PFSK-1 (cell line): Measurements from ENCODE around the gene GJA5.

Experiments used
- FOXP2 ChIP-seq: optimal IDR thresholded peaks from 2 replicates; pipeline ENCODE3; 2011; ENCODE audit warnings: borderline replicate concordance, control low read depth, inconsistent platforms; ENCODE audit not compliant: insufficient read depth; ENCODE audit errors: extremely low read length, extremely low read depth
- POLR2AphosphoS5 ChIP-seq: IDR thresholded peaks from 2 replicates; pipeline ENCODE4 v1.6.1; 2012; ENCODE audit warnings: low read depth, mild to moderate bottlenecking, control low read depth, low read length, moderate library complexity
- SIN3A ChIP-seq: IDR thresholded peaks from 2 replicates; pipeline ENCODE4 v1.6.1; 2012; ENCODE audit warnings: mild to moderate bottlenecking, low read length, moderate library complexity, borderline replicate concordance; ENCODE audit not compliant: insufficient read depth
- TAF1 ChIP-seq: IDR thresholded peaks from 2 replicates; pipeline ENCODE4 v1.6.1; 2012; ENCODE audit warnings: low read length, control low read depth, borderline replicate concordance; ENCODE audit not compliant: insufficient read depth
- TF ChIP-seq, protein P1 (sequence below), 2 experiments: IDR thresholded peaks; 2 replicates each; pipeline versions ENCODE4 v1.6.1 to v1.8.0; 2011 to 2012; ENCODE audit warnings: low read depth in 2 of 2, low read length in 2 of 2, control low read depth in 1 of 2, inconsistent platforms in 1 of 2, mild to moderate bottlenecking in 1 of 2, moderate library complexity in 1 of 2; ENCODE audit not compliant: insufficient read depth in 1 of 2

- TF ChIP-seq SIN3A (no peak), TAF1 (no peak), POLR2AphosphoS5 (no peak), FOXP2 (no peak)
- TF ChIP-seq, protein P1, sequence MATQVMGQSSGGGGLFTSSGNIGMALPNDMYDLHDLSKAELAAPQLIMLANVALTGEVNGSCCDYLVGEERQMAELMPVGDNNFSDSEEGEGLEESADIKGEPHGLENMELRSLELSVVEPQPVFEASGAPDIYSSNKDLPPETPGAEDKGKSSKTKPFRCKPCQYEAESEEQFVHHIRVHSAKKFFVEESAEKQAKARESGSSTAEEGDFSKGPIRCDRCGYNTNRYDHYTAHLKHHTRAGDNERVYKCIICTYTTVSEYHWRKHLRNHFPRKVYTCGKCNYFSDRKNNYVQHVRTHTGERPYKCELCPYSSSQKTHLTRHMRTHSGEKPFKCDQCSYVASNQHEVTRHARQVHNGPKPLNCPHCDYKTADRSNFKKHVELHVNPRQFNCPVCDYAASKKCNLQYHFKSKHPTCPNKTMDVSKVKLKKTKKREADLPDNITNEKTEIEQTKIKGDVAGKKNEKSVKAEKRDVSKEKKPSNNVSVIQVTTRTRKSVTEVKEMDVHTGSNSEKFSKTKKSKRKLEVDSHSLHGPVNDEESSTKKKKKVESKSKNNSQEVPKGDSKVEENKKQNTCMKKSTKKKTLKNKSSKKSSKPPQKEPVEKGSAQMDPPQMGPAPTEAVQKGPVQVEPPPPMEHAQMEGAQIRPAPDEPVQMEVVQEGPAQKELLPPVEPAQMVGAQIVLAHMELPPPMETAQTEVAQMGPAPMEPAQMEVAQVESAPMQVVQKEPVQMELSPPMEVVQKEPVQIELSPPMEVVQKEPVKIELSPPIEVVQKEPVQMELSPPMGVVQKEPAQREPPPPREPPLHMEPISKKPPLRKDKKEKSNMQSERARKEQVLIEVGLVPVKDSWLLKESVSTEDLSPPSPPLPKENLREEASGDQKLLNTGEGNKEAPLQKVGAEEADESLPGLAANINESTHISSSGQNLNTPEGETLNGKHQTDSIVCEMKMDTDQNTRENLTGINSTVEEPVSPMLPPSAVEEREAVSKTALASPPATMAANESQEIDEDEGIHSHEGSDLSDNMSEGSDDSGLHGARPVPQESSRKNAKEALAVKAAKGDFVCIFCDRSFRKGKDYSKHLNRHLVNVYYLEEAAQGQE (IDR thresholded peaks at IDR 0.05; ENCODE audit: insufficient read depth in 1 of 2, low read depth in 2 of 2, low read length in 2 of 2) = no peak
Measured at GRCh38 chr1:147717706-147718097, 42.7 kb downstream of the GJA5 start.
